Measurements from ENCODE around the gene CAMKMT.

DNA sequence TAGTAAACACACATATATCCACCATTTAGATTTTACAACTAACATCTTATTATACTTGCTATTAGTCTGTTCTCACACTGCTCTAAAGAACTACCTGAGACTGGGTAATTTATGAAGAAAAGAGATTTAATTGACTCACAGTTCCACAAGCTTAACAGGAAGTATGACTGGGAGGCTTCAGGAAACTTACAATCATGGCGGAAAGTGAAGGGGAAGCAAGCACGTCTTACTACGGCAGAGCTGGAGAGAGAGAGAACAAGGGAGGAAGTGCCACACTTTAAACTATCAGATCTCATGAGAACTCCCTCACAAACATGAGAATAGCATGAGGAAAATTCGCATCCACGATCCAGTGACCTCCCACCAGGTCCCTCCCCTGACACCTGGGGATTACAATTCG is 240.7 kb downstream of the CAMKMT start:
- TF ChIP-seq, protein P1, sequence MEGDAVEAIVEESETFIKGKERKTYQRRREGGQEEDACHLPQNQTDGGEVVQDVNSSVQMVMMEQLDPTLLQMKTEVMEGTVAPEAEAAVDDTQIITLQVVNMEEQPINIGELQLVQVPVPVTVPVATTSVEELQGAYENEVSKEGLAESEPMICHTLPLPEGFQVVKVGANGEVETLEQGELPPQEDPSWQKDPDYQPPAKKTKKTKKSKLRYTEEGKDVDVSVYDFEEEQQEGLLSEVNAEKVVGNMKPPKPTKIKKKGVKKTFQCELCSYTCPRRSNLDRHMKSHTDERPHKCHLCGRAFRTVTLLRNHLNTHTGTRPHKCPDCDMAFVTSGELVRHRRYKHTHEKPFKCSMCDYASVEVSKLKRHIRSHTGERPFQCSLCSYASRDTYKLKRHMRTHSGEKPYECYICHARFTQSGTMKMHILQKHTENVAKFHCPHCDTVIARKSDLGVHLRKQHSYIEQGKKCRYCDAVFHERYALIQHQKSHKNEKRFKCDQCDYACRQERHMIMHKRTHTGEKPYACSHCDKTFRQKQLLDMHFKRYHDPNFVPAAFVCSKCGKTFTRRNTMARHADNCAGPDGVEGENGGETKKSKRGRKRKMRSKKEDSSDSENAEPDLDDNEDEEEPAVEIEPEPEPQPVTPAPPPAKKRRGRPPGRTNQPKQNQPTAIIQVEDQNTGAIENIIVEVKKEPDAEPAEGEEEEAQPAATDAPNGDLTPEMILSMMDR (IDR thresholded peaks at IDR 0.05): no peak
- no peak for TF ChIP-seq POLR2A (IDR thresholded peaks at IDR 0.05)
